GM18517 (cell line): ENCODE results near the gene S100P.

Source experiments
- ATAC-seq: cut with Tn5 transposase; IDR thresholded peaks from one replicate; pipeline ENCODE4 v1.9.1; 2021; ENCODE audit warnings: mild to moderate bottlenecking, moderate library complexity; ENCODE audit not compliant: unreplicated experiment

The S100P gene

DNA sequence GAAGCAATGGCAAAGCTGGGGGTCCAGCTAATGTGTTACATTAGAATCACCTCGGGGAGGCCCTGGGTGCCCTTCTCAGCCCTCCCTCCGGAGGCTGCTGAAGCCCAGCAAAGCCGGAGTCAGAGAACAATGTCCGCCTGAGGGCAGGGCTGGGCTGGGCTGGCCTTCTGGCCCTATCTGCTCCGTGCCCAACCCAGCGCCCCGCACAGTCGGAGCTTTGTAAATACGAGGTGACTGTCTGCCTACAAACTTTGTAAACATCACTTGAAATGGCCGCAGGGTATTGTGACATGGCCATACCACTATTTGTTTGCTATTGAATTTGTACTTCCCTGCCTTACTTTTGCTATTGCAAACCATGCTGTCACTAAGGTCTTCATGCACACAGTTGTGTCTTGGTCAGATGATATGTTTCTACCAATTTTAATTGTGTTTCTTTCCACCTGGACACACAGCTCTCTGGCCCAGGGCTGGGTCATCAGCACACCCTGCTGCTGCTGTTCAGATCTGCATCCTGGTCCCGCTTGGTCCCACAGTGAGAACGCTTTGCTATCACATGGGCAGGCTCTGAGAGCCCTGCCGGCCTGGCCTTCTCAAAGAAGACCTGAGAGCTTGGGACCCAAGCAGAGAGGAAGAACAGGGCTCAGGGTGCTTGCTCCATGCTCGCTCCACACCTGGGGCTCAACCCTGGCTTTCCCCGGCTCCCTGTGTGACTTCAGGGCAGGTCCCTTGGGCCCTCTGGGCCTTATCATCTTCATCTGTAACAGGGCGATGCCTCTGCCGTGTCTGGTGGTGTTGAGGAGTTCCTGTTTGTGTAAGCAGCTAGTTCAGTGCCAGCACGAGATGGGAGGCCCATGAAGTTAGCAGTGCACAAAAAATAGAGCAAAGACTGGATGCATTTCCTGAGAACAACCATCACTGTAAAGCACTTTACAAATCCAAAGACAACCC is 2.3 kb downstream of the S100P start:
- no peak for ATAC-seq

DNA sequence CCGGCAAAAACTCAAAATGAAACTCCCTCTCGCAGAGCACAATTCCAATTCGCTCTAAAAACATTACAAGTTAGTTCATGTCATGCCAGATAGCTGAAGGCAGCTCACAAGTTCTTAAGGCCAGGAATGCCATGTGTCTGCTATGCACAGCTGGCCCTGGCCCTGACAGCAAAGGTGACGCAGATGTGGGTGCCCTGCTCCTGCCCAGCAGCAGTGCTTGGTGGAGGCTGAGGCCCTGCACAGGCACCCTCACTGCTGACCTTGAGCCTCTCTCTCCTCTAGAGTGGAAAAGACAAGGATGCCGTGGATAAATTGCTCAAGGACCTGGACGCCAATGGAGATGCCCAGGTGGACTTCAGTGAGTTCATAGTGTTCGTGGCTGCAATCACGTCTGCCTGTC is 2.9 kb downstream of the S100P start:
- no peak for ATAC-seq

DNA sequence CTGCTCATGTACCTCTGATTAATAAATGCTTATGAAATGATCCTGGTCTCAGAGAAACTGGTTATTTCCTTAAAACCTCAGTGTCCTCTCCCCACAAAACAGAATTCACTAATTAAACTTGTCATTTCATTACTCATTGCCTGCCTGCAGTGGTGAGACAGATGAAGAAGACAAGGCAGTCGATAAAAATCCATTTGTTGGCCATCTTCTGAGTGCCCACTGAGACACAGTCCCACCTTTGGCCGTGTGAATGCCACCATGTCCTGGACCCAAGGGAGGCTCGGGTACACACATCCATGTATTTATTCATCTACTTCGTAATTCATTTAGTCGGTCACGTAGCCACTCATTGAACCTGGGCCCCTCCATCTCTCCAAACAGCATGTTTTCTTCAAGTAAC is 3.5 kb downstream of the S100P start:
- no peak for ATAC-seq

DNA sequence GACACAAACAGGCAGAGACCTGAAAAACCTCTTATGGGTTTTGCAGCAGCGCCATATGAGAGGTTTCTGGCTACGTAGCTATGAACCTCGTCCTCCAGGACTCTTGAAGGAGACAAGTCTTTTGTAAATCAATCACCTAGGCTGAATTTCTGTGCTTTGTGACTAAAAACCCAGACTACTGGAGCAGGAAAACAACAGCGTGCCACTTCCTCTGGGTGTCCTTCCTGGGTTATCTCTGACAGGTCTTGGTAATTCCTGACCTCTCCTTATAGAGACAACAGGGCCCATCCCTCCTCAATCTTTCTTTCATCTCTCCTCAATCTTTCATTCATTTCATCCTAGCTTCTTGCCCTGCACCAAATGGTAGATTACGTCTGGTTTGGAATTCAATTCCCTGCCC is 5.7 kb downstream of the S100P start:
- no peak for ATAC-seq

DNA sequence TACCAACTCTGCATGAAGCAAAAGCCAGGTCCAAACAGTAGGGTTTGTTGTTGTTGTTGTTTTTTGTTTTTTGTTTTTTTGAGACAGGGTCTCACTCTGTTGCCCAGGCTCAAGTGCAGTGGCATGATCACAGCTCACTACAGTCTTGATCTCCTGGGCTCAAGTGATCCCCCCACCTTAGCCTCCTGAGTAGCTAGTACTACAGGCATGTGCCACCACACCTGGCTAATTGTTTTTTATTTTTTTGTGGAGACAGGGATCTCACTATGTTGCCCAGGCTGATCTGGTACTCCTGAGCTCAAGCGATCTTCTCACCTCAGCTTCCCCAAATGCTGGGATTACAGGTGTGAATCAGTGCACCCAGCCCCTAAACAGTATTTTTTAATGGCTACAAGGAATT is 6.2 kb downstream of the S100P start:
- no peak for ATAC-seq

DNA sequence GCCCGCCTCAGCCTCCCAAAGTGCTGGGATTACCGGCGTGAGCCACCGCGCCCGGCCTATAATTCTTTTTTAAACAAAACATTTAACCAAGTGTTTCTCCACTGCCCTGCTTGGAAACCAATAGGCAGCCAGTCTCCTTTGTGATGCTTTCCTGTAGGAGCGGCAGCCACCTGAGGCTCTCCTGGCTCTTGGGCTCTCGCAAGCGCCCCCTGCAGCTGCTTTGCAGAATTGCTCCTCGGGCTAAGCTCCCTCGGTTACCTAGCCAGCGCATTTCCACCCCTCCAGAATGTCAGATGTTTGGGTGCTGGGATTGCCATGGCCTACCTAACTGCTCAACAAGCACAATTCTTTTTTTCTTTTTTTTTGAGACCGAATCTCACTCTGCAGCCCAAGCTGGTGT is 7.7 kb downstream of the S100P start:
- no peak for ATAC-seq

DNA sequence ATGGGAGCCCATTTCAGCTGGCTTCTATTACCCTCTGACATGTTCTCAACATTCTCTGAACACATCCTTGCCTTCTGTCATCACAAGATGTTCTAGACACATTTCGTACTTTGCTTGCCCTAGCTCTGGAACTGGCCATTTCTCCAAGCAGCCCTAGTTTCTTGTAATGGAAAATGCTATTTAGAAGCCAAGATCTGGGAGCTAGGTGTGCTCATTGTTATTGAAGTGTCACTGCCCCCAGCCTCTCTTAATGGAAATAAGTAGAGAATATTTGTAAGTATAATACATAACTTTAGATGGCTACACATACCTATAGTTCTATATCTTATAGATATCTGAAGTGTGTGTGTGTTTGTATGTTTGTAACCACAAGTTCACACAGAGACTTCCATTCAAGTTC is 9.1 kb downstream of the S100P start:
- no peak for ATAC-seq

DNA sequence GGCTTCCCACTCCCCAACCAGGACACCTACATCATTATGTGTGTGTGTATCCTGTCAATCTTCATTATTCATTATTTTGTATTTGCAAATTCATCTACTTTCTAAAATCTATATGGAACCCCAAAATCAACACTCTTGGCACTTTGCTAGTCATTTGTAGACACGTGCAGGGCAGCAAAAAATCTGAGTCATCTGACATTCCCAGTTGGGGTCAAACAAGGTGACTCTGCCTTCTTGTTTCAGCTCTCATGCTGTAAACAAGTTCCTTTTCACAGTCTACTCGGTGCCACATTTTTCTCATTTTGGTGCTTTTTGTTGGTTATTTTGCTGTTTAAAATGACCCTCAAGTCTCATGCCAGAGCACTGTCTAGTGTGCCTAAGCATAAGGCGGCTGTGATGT is 10.1 kb downstream of the S100P start:
- no peak for ATAC-seq

DNA sequence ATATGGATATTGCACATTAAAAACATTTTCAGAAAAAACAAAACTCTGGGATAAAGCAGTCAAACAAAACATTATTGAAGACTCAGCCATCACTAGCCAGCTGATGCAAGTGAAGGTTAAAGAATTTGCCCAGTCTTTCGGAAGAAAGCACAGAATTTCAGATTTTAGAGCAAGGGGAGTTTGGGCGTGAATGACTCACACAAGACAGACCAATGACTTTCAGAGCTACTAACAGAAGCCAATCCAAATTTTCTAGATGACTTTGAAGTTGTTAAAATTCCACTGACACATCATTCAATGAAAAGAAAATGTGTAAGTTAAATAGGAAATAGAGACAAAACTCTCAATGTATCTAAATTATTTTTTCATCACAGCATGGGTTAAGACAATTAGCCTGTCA is 12.0 kb downstream of the S100P start:
- ATAC-seq: no peak

DNA sequence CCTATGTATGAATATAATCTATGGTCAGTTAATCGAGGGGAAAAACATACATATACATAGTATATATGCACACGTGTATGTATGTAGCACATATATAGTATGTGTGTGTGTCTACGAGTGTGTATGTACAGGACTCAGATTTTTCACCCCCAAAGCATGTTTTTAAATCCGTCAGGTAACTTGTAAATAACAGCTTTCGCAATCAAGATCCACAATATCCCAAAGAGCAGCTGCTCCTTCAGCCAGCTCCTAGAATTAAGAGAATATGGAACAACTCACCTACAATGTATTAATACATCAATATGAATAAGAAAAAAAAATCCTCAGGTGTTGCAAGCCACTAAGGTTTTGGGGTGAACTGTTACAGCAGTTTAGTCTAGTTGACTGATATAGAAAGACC is 12.5 kb downstream of the S100P start:
- no peak for ATAC-seq

DNA sequence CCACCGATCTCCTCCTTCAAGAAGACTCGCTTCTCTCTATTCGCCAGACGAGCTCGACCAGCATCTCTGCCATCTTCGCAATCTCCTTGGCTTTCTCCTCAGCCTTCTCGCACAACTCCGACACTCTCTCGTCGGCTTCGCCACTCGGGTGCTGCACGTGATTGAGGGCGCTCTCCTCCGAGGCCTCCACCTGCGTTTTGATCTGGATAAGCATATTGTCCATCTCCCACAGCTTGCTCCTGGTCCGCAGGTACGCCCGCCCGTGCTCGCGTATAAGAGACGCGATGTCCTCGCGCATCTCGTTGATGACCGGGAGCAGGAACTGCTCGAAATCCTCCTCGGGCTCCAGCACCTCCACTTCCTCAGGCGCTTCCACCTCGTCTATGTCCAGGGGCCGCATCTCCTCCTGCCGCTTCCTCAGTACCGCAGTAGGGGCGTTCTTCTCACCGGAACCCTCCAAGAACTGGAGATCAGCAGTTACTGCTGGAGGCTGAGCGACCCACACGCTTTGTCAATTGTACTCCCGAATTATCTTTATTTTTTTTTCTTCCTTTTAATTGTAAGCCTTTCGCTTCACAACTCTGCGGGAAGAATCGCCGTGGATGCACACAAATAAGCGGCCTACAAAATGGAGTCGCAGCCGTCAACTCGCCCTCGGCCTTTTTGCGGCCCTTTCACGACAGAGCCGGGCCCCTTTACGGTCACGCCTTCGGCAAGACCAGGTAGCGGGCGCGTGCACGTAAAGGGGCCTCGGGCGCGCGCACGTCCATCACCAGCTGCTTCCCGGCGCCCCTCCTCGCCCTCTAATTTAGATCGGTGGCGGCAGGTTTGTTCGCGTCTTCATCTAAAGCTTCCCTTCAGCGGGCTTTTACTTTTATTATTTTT is 15.8 kb downstream of the S100P start, which contains the start of gene MRFAP1L1:
MRFAP1L1 (minus strand) TSS at position 636 of the 885 bp plus-strand sequence; CDS start at position 400, 236 bp downstream.
- ATAC-seq: peak; percentile 64

DNA sequence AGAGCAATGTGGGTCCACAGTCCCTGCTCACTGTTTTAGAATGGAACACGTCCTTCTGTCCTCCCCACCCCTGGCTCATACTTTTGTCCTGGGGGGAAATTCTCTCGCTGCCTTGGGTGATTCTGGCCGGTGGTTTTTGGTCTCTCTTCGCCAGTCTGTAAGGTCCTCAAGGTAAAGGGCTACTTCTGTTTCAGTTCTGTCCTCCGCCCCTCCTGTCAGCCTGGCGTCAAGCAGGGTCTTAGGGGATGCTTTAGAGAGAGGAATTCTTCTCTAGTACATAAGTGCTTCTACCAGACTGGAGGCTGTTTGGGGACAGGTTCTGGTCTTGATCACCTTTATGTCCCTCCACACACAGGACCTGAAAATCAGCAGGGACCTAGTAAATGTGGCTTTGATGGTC is 16.6 kb downstream of the S100P start:
- ATAC-seq: no peak

DNA sequence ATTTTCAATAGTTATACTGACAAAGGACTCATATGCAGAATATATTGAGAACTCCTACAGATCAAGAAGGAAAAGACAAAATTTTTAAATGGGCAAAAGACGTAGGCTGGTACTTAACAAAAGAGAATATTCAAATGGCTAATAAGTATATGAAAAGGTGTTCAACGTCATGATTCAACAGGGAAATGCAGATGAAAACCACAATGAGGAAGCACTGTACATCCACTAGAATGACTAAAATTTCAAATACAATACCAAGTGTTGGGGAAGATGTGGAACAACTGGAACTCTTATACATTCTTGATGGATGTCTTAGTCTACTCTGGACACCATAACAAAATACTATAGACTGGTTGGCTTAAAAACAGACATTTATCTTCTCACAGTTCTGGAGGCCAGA is 17.3 kb downstream of the S100P start:
- ATAC-seq: no peak

DNA sequence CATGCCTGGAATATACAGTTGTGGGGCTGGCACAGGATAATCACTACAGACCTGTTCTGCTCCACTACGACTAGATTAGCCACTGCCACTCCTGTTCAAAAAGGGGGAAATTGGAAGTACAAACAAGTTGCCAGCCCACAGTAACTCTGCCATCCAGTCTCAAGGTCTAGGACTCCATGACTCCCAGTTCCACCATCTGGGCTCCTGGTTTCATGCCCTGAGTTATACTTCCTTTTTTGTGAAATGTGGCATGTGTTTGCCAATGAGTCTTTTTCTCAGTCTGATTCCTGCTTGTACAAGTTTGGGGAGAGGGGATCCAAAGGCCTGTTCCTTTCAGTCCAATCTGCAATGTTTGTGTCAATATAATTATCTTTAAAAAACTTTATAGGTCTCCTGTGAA is 21.3 kb downstream of the S100P start:
- ATAC-seq: no peak

DNA sequence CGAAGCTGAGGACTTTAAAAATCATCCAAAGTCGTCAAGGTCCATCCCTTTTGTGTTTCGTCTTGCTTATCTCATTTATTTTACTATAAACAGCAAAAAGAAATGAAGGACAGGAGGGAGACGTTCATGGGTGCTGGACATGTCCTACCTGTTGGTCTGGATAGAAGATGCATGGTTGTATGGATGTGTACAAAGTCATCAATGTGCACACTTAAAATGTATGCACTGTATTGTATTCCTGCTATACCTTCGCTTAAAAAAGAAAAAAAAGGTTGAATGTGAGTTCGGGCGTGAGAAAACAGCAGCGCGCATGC is 22.0 kb downstream of the S100P start:
- ATAC-seq: no peak

DNA sequence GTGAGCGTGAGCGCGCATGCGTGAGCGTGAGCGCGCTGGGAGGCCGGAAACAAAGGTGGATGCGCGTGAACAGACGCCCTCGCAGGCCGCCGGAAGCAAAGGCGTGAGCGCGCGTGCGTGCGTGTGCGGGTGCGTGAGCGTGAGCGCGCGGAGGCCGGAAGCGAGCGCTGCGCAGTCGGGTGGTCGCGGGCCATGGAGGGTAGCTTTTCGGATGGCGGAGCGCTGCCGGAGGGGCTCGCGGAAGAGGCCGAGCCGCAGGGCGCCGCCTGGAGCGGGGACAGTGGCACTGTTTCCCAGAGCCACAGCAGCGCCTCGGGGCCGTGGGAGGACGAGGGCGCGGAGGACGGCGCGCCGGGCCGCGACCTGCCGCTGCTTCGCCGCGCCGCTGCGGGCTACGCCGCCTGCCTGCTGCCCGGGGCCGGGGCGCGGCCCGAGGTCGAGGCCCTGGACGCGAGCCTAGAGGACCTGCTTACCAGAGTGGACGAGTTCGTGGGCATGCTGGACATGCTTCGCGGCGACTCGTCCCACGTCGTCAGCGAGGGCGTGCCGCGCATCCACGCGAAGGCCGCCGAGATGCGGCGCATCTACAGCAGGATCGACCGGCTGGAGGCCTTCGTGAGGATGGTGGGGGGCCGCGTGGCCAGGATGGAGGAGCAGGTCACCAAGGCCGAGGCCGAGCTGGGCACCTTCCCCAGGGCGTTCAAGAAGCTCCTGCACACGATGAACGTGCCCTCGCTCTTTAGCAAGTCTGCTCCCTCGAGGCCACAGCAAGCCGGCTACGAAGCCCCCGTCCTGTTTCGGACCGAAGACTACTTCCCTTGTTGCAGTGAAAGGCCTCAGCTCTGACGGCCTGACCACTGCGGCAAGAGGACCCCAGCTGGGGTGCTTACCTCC is 22.6 kb downstream of the S100P start, which contains the start of gene BLOC1S4:
BLOC1S4 (plus strand) TSS at position 157 of the 894 bp plus-strand sequence; CDS start at position 193, 36 bp downstream.
- ATAC-seq: peak; percentile 84

DNA sequence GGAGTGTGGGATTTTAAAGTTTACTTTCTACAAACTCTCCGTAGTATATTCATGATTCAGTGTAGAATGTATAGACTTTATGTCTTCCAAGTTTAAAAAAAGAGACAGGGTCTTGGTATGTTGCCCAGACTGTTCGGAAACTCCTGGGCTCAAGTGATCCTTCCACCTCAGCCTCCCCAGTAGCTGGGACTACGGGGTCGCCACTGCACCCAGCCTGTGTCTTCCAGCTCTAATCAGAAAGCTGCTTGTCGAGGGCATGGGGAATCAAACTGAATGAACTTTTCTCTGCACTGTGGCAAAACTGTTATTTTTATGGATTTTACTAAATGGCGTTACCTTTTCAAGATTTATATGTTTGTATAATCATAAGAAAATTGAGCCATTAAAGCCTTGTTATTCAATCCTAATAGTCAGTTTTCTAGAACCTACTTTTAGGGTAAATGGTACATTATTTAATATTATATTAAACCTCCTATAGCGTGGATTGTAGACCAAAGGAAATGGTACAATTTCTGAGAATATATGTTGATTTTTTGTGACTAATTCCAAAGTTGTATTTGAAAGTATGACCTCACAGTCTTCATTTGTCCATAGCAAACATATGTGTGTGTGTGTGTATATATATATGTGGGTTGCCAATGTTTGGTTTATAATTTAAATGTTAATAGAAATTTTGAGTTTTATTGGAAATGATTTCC is 23.4 kb downstream of the S100P start:
- ATAC-seq: no peak

DNA sequence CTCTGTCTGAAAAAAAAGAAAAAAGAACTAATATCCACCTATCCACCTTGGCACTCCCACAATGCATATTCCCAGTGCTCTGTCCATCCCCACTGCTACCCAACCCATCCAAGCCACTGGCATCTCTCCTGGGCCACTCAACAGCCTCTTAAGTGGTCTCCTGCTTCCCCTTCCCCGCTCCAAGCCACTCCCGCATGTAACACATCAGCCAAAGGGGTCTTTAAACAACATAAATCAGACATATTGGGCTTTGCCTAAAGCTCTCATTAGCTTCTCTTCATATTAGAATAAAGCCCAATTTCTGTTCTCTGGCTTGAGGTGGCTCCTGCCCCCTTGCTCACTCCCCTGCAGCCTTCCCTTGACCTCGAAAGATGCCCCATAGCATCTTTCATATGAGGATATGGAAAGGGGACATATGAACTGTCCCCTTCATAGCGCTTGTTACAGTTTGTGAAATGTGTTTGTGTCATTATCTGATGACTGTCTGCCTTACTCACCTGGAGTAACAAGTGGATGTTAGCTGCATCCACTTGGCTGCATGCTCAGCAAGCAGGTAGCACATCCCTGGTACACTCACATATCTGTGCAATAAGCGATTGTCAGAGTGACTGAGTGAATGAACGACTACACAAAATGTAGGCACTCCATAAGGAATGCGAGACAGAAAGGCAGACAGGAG is 25.4 kb downstream of the S100P start:
- no peak for ATAC-seq

DNA sequence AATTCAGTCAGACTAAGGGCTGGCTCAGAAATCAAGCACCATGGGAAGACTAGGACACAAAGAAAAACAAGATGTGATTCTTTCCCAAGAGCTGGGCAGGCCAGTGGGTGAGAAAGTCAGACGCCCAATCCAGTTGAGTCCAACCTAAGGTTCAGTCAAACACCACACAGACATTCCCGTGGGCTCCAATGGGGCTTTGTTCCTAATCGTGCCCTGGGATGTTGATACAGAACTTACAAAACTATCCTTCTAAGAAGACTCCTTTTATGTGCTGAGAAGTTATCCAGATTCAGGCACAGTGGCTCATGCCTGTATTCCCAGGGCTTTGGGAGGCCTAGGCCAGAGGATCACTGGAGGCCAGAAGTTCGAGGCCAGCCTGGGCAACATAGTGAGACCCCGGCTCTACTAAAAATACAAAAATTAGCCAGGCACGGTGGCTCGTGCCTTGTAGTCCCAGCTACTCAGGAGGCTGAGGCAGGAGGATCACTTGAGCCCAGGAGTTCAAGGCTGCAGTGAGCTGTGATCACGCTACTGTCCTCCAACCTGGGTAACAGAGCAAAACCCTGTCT is 26.0 kb downstream of the S100P start:
- no peak for ATAC-seq
